Activated T-cell treated with anti-CD3 and anti-CD28 coated beads, Interleukin-2, amount 50 U/mL, for 1 hour (primary cell): ENCODE measurements around the gene SAGE1.
A peak's percentile ranks its signal among the peaks of the same experiment; 100 is the strongest.
"Not testable (repeated sequence)": the region's sequence is repeated elsewhere in the genome, so short reads cannot be mapped to it uniquely, and the experiment has no call there.

Experiments
- DNase-seq: peaks from one replicate; pipeline ENCODE4 v3.0.0-alpha.2; 2020

SAGE1 gene, protein sequence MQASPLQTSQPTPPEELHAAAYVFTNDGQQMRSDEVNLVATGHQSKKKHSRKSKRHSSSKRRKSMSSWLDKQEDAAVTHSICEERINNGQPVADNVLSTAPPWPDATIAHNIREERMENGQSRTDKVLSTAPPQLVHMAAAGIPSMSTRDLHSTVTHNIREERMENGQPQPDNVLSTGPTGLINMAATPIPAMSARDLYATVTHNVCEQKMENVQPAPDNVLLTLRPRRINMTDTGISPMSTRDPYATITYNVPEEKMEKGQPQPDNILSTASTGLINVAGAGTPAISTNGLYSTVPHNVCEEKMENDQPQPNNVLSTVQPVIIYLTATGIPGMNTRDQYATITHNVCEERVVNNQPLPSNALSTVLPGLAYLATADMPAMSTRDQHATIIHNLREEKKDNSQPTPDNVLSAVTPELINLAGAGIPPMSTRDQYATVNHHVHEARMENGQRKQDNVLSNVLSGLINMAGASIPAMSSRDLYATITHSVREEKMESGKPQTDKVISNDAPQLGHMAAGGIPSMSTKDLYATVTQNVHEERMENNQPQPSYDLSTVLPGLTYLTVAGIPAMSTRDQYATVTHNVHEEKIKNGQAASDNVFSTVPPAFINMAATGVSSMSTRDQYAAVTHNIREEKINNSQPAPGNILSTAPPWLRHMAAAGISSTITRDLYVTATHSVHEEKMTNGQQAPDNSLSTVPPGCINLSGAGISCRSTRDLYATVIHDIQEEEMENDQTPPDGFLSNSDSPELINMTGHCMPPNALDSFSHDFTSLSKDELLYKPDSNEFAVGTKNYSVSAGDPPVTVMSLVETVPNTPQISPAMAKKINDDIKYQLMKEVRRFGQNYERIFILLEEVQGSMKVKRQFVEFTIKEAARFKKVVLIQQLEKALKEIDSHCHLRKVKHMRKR

DNA sequence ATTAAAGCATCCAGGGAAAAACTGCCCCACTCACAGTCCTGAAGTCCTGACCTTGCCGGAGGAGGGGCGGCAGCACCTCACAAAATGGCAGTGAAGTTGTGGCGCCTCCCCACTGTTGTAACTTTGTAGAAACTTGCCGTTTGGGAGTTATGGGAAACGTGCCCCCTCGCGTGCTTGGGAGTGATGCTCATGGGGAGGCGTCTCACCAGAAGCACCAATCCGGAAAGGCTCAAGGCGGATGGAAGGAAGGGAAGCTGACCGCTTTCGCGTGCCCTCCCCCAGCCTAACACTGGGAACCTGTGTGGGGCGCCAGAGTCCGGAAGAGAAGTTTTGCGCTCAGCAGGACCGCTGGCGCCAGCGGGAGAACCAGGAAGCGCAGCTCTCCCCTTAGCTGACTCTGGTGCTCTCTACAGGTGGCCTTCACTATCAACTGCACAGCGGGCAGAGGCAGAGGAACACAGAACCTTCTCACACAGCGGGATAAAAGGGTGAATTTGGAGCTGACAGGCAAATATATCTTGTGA, at the start of gene SAGE1, which contains the start of gene CT45A10:
Gene SAGE1 (plus strand): TSS at position 423 of the 524 bp plus-strand sequence. CDS start 2,527 bp downstream, outside the sequence.
Gene CT45A10 (minus strand): TSS at position 151 of the 524 bp plus-strand sequence. CDS start 8,100 bp downstream, outside the sequence.
- no peak for DNase-seq

- DNase-seq = not testable (repeated sequence)
Measured at GRCh38 chrX:135854438-135854837, 39.1 kb upstream of the SAGE1 start, which contains the start of gene CT45A8. Gene CT45A8 (minus strand): TSS chrX:135854538. CDS start chrX:135850783, 3,755 bp downstream.

- DNase-seq = not testable (repeated sequence)
Measured at GRCh38 chrX:135871712-135872111, 21.8 kb upstream of the SAGE1 start, which contains the start of gene CT45A9. Gene CT45A9 (minus strand): TSS chrX:135871812. CDS start chrX:135868061, 3,751 bp downstream.

GRCh38 chrX:135882741-135883140, 10.8 kb upstream of the SAGE1 start:
- not testable (repeated sequence) for DNase-seq

DNA sequence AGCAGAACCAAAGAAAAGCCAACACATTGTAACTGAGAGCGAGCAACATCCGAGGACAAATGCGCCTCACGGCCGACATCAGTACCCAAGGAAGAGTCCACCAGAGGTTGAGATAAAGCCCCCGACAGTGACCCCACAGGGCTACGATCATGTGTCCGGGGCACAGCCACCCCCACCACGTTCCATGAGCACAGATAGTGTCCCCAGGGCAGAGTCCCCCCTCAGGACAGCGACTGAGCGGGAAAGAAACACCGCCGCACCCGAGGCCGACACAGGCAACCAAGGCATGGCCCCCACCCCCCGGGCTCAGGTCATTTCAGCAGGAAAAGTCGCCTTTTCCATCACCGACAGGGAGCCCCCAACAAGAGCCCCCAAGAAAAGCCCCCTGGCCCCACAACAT, 5.3 kb upstream of the SAGE1 start:
- not testable (repeated sequence) for DNase-seq

GRCh38 chrX:135888976-135889375, 4.5 kb upstream of the SAGE1 start:
- not testable (repeated sequence) for DNase-seq

- no peak for DNase-seq
Measured at GRCh38 chrX:135890087-135890585, 3.4 kb upstream of the SAGE1 start.

- DNase-seq = no peak
Measured at GRCh38 chrX:135892781-135893180, 735 bp upstream of the SAGE1 start.

- DNase-seq = no peak
Measured at GRCh38 chrX:135910251-135910650, 16.7 kb downstream of the SAGE1 start.

GRCh38 chrX:135914404-135914803, 20.9 kb downstream of the SAGE1 start:
- no peak for DNase-seq

DNA sequence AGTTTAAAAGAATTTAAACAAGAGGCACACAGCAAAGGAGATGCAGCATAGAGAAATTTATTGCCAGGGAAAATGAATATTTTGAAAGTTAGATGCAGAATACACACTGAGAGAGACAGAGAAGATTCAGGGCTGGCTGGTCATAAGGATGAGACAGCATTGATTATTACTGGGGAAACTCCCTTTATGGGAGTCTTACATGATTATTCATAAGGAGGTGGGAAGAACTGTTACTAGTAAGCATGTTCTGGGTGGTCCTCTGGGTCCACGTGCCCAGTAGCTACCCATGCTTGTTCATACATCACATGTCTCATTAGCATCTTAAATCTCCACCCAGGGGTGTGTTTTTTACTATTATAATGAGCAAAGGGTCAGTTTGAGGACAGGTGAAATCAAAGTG, 27.0 kb downstream of the SAGE1 start:
- not testable (repeated sequence) for DNase-seq

- DNase-seq = no peak
Measured at GRCh38 chrX:135923353-135923752, 29.8 kb downstream of the SAGE1 start.

DNA sequence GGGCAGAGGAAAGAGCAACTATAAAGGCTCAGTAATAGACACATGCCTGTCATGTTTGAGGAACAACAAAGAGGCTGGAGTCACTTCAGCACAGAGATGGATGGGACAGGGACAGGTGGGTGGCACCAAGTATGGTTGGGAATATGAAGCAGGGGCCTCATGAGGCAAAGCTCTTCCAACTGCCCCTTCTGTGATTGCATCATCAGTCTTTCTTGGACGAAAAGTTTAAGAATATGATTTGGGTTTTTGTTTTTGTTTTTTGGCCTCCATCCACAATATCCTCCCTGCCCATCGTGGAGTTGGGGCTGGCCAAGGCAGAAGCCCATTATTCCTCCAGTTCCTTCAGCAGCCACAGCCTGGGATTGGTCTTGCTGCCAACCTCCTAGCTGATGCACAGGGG, 34.4 kb downstream of the SAGE1 start:
- DNase-seq = no peak

GRCh38 chrX:135931644-135932487, 38.4 kb downstream of the SAGE1 start:
- peak; percentile 46 for DNase-seq

DNA sequence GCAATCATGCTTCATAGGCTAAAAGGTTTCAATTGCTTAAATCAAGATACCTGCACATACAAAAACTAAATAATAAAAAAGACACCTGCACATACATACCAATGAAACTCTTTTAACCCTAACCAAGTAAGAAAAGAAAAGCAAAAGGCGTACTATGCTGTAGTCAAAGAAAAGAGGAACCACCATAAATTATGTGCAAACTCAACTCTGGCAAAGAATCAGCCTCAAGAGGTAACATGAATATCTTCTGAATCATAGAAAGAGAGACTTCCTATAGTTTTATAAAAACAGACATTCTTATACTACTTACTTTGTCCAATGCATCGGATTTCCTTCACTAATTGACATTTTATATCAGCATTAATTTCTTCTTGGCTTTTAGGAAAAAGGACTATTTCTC, 51.0 kb downstream of the SAGE1 start:
- no peak for DNase-seq

DNA sequence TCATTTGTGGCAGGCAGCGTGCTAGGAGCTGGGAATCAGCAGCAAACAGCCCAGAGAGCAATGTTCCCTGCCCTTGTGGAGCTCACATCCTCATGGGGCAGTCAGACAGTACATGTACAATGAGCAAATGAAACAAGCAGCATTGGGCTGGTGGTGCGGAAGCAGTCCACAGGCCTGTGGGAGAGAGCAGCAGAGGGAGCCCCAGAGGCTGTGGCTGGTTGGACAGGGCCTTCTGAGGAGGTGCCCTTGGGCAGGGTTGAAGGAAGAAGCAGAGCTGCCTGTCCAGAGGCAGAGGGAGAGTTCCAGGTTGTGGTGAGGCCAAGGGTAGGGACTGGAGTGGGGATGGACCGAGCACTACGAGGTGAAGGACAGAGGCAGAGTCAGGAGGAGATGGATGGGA, 57.8 kb downstream of the SAGE1 start:
- no peak for DNase-seq
